CD4-positive, alpha-beta T cell treated with Interferon alpha-2 for 1 hour (primary cell): ENCODE measurements around the gene ZNF236.

ENCODE experiments used
- DNase-seq, 2 donors: peaks; one replicate each; pipeline ENCODE4 v3.0.0-alpha.2; 2020 to 2022

Gene ZNF236

DNA sequence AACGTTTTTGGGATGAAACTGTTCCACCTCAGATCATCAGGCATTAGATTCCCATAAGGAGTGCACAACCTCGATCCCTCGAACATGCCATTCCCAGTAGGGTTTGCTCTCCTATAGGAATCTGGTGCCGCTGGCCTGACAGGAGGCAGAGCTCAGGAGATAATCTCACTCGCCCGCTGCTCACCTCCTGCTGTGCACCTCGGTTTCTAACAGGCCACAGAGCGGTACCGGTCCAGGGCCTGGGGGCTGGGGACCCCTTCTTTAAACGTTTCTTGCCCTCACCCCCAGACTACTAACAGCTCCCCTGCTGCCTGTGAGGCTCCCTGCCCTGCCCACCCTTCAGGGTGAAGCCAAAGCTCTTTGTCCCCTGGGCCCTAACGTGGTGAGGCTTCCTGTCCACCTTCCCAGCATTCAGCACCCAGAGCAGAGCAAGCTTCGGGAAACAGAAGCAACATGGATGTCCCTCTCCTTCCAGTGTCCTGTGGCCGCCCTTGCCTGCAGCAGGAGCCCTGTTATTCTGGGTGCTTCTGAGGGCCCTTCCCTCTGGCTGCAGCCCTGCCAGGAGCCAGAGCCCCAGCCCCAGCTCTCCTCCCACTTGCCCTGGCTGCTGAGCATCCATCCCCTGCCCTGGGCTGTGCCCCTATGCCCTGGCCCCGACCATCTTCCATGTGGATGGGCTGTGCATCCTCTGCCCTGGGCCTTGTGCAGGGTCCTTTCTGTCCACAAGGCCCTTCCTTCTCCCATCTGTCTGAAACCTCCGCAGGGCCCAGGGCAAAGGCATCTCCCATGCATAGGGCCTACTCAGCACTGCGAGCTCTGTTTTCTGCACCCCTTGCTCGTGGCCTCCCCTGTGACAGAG is 170.1 kb downstream of the ZNF236 start:
- no peak for DNase-seq

DNA sequence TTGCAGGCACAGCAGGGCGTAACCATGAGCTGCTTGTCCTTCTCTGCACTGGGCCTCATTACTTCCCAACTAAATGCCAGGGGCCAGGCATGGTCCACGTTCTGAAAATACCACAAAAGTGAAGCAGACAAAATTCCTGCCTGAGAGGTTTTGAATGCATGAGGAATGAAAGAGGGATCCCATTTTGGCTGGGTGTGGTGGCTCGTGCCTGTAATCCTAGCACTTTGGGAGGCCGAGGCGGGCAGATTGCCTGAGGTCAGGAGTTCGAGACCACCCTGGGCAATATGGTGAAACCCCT is 170.7 kb downstream of the ZNF236 start:
- DNase-seq = no peak

DNA sequence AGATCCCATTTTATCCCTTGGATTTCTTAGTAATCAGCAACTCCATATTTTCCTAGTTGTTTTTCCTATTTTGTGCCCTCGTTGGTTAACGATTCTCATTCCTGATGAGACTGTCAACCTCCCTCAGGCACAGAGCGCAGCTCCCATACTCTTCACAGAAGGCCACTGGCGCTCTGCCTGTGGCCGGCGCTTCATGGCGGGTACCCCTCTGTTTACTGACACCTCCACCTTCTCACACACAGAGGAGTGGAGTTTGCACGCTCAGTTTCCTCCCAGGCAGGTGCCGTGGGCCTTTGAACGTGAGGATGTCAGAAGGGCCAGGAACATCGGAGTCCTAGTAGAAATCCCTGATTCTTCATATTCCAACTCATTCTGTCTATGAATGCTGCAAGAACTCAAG is 171.2 kb downstream of the ZNF236 start:
- DNase-seq = no peak

DNA sequence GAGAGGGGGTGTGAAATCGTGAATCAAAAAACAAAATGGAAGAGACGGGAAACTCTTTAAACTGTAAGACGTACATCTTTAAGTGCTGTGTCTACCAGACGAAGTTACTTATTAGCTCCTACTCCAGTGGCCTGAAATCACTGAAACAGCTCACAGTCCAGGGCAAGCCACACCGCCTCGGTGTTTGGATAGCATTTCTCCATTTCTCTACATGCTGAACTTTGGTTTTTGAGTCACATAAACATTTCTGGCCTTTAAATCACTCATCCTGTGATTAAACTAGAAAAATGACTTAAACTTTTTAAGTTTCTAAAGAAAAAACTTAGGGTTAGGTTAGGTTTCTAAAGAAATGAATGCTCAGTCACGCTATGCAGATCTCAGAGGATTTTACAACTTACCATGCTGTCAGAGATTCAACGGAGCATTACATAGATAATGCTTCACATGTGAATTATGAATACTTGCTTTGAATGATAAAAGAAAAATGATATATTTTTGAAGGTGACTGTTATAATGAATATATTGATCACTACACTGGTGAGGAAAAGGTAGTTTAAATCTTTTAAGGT is 171.8 kb downstream of the ZNF236 start:
- DNase-seq = no peak

DNA sequence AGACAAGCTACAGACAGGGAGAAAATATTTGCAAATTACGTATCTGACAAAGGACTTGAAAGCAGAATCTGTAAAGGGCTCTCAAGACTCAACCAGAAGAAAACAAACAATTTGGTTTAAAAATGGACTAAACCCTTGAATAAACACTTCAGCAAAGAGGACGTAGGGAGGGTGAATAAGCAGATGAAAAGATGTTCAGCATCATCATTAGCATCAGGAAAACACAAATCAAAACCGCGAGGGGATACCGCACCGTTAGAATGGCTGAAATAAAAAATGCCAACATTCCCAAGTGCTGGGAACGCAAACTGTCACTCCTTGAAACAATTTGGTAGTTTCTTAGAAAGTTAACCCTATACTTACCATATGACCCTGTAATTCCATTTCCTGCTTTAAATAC is 173.5 kb downstream of the ZNF236 start:
- no peak for DNase-seq

DNA sequence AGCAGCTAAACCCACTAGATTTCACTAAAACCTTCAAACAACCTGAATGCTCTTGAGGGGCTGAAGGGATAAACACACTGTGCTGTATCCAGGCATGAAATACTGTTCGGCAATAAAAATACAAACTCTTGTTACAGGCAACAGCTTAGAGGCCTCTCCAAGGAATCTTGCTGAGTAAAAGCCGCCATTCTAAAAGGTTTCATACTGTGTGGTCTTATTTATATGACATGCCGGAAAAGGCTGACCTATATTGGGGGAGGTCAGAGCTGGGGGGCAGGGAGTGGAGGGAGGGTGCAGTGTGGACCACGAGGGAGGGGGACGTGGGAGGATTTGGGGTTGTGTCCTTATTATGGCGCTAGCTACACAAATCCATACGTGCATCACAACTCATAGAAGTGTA is 174.1 kb downstream of the ZNF236 start:
- DNase-seq = no peak

DNA sequence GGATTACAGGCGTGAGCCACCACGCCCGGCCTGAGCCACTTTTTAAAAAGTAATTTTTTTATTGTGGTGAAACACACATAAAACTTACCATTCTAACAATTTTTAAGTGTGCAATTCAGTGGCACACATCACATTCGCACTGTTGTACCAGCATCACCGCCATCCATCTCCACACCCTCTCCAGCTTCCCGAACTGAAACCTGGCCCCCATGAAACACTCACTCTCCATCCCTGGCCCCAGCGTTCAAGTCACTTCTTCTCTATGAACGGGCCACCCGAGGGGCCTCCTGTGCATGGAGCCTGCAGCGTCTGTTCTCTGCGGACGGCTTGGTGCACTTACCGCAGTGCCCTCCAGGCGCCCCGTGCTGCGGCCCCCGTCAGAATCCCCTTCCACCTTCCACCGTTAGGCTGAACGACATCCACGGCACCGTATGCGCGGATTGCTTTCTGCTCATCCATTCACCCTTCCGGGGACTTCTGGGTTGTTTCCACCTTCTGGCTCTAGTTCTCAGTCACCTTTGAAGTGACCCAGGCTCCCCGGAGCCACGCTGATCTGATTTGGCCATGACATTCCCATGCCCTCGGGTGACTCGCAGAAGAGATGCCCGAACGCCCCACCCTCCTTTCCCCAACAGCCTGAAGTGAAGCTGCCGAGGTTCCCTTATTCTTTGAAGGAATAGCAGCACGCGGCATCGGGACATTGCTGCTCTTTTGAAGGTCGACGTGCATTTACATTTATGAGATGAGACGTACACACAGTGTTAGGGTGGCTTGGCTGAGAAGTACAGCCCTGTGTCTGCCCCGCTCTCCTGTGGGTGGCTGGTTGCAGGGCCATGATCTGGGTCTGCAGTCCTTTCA is 175.8 kb downstream of the ZNF236 start:
- DNase-seq = no peak

DNA sequence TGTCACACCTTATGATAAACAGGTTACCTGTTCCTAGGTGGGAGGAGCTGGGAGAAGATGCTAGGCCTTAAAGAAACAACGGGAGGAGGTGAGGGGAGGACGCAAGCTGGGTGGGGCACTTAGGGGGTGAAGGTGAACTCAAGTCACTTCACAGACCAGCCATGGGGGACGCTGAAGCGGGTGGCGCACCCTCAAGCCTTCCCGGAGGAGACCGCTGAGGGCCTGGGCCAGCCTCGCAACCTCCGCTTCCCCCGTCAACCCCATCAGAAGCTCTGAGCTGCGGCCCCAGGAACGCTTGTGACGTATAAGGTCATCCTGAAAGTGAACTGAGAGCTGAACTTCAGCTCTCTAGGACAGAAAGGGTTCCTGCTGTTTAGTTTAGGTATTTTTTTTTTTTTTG is 176.7 kb downstream of the ZNF236 start:
- no peak for DNase-seq

DNA sequence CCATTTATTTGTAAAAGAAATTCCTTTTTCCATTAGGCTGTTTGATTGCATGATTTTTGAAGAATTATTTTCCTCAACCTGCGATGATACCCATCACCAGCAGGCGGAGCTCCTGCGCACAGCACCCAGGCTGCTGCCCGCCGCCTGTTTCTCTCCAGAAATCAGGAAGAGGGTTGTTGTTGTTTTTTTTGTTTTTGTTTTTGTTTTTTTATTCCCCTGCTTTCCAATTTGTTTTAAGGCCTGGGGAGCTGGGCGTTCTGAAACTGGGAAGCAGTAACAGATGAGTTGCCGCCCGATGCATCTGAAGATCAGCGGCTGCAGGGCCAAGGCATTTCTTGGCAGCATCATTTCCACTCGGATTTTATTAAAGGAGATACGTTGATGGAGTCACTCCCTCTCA is 178.2 kb downstream of the ZNF236 start:
- DNase-seq = peak; percentile 43 to 56

DNA sequence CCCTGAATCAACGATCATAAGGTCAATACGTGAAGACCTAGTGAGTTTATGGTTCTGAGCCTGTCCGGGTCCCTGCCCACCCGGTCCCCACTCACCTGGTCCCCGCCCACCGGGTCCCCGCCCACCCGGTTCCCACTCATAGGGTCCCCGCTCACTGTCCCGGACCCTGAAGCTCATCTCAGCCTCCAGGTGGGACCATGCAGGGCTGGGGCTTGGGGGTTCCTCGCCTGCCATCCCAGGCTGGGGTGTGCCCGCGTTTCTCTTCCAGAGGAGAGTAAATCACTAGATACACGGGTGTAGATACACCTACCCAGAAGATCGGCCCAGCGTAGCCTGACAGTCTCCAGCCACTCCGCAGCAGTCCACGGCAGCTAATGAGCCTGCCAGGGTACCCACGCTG is 178.7 kb downstream of the ZNF236 start:
- no peak for DNase-seq

DNA sequence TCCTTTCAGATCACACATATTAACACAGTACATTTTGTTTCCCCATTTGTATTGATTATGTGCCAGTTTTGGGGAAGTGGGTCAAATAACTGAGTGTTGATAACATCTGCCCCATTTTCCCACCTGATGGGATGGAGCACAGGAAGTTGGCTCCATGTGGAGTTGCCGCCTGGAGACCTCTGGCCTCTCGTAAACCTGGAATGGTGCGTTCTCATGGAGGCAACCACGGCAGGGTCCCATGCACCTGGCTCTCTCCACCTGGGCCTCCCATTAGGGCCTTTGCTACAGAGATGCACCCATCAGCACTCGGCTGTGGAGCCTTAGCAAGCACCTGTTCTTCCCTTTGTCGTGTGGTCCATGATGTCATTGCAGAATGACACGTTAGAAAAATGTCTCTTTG is 179.6 kb downstream of the ZNF236 start:
- DNase-seq = no peak

DNA sequence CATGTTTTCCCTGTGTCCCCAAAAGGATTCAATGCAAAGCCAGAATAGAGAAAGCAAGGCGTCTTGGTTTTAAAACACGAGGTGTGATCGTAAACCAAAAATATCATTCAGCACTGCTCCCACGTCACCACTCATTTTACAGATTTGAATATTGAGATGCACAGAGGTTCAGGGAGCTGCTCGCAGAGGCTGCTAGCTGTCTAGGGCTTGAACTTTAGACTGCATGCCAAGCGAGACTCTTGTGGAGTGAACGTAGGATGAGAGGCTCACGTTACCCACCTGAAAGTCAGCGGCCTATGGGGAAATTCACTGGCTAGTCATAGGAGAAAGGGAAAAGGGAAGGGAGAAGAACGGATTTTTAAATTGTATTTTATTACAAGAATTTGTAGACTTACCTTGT is 180.1 kb downstream of the ZNF236 start:
- no peak for DNase-seq

DNA sequence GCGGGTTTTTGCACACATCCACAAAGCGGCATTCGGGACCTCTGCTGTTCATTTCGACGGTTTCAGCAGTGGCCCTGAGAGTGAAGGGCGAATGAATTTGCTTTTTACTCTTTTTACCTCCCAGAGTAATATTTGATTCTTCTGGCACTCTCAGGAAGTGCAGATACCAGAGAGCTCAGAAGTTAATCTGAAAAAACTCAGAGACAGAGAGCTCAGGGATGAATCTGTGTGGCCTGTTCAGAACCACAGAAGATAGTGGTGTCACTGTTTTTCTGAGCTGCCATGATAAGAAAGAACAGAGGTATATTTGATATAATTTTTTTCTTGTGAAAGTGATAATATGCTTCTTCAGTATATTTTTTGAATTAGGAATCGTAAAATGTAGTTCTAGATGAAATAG is 181.0 kb downstream of the ZNF236 start:
- DNase-seq = no peak

DNA sequence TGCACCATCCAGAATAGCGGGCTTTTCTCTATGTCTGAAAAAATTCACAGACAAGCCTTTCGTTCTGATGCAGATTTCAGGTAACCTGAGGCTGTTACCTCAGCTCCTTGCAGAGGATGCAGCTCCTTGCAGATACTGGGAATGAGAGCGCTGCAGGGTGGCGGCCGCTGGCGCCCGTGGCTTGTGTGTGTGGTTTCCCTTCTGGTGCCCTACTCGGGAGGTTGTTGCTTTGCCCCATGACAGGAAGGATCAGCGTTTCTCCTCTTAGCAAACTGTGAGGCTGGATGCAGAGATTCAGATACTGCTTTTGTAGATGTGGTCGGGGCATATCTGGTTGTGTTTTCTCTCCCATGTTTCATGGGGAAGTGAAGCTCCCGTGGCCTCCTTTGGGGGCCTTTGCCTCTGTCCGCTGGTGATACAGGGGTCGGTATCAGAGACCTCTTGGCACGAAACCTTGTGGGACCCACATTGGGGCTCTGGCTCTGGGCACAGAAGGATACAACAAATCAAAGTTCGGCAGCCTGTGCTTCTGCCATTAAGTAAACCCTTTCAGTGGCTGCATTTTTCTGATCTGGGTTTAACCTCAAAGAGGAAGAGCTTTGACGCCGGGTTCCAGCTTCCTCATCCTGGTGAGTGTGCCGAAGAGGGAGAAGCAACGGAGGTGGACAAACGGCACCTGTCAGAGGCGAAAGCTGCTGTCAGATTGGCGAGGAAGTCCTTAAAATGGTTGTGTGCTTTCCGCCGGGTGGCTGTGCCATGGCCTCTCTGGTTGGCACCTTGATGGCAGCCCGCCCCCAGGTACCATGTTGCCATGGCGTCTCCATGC is 182.4 kb downstream of the ZNF236 start:
- peak in 1 of 2 donors; percentile 11 for DNase-seq

DNA sequence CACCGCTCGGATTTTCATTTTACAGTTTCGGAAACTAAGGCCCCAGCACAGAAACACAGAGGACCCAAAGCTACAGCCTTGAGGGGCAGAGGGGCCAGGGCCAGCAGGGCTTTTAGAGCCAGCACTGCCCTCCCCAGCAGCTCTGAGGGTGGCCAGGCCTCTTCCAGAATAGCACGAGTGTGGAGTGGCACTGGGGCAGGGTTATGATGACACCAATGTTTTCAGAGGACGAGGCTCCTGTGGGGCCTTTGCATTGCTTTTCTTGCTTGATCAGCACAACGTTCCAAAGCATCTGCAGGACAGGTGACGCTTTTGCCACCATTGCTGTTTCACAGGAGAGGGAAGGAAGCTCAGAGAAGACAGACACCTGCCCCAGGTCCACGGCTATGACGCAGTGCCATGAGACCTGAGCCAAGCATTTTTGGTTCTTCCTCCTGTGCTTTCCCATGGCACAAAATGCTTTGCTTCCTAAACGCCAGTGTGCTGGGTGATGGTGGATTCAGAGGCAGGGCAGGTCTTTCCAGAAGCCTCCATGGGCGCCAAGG is 183.4 kb downstream of the ZNF236 start:
- DNase-seq = no peak

DNA sequence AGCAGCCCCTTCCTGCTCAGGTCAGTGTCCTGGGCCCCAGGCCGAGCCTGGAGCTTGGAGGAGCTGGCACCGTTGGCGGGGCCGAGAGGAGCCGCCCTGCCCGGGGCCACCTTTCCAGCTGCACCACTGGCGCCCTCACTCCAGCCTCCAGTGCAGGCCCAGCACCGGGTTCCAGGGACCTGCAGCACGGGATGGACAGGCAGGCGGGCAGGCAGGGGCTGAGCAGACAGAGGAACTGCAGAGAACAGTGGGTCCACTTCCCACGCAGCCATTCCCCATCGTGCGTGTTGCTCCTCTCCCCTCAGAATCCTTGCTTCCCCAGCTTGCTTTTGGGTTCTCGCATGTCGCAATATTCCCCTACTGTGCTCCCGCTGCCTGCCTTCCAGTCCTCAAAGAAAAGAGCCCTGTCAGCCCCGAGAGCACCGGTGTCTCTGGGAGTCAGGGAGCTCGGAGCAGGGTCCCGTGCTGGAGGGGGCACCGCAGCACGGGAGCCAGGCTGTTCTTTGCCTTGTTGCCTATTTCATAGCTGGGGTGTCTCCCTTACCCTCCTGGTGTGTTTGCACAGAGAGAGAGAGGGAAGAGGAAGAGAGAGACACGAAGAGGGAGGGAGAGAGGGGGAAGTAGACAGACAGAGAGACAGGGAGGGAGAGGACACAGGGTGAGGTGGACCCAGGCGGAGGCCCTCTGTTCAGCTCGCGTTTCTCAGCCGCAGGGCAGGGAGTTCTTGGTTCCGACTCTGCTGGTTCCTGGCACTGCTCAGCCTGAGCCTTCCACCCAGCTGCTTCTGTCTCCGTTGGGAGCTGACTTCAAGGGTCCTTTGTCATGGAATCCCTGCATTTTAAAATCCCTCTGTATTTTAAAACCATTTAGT is 184.2 kb downstream of the ZNF236 start:
- DNase-seq = no peak

DNA sequence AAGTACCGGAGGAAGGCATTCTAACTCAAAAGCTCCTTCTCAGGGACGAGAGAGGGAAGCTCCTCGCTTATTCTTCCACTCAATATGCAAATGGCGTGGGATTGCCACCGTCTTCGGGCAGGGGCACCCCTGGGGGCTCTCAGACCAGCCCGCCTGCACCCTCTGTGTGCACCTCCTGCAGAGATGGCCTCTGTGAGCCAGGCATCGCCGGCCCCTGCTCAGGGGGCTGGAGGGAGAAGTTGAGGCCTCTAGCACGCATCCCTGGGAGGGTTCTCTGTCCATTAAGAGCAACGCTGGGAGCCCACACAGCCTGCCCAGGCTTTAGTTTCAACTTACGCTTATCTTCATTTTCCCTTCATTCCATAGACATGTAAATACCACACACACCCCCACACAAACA is 184.9 kb downstream of the ZNF236 start:
- DNase-seq = no peak

DNA sequence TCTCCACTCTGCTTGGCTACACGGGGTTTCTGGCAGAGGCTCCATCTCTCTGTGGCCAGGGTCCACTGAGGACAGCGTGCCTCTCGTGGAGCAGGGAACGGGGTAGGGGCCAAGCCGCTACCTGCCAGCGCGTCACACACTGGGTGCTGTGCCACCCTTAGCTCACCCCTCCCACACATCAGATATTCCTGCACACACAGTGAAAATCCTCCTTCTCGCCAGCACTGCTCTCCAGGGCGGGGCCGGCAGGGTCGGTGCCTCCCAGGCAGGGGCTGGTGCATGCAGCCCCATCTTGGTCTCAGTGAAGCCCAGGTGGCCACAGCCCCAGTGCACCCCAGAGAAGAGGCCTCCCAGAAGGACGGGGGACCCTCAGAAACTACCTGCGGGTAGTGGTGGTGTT is 185.6 kb downstream of the ZNF236 start:
- DNase-seq = no peak

DNA sequence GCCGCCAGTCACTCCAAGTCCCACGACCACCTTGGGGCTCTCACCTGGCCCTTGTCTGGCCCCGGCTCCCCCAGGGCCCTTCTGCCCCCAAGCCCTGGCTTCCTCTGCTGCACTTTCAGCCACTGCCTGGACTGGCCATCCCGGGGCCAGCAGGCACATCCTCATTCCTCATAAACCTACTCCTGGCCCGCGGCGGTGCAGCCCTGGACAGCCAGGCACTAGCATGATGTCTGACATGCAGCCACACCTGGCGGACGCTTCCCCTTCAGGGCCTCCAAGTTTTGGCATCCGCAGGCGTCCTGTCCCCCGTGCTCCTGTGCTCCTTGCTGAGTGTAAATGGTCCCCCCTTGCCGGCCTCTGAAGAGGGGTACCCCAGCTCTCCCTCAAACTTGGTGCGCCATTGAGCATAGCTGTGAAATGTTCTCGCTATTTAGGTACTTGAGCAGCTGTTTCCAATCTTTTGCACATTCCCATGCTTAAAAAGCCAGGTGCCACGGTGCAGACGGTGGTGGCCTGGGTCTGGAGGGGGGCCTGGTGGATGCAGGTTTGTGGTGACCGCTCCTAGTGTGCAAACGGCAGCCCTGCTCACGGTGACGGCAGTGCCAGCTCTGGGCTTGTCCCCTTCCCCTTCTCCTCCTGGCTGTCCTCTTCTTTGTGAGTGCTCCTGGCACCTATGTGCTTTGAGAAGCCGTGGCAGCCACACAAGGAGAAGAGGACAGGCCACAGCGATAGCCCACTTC is 186.4 kb downstream of the ZNF236 start:
- no peak for DNase-seq

DNA sequence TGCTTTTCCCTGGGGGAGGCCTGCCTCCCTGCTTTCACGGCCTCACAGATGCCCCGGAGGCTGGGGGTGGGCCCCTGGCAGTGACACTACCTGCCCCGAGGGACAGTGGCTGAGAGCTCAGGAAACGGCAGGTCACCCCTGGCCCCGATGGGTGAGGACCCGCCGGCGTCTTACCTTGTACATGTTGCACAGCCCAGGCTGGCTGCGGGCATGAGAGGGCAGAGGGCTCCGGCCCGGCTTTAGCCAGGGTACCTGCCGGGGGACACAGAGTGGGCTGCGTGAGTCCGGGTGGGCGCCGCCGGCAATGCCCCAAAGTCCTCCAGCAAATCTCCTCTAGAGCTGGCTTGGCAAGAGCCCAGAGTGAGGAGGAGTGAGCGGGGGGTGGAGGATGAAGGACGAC is 187.3 kb downstream of the ZNF236 start:
- DNase-seq = no peak

DNA sequence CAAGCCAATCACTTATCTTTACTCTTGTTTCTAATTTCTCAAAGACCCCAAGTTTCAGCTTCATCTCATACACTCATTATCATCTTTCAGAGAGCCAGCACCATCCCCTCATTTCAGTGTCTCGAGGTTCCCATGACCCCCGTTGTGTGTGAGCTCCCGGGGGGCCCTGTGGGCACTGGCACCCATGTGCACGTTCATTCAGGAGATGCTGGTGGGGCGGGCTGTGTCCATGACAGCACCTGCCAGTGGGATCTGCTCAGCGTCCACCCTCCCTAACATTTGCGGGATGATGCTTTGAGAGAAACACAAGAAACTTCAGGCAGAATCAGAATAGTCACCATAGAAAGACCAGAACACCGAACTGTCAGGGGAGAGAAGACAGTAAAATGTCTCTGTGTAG is 189.8 kb downstream of the ZNF236 start:
- no peak for DNase-seq
